Hematopoietic multipotent progenitor cell treated with erythropoietin and hydrocortisone succinate and interleukin-3 and kit ligand, for 17 days (in vitro differentiated cells): ENCODE measurements around the gene POU6F1.

ENCODE experiments used
- DNase-seq: peaks from one replicate; pipeline ENCODE4 v3.0.0-alpha.2; 2015; ENCODE audit warnings: low spot score

POU6F1 gene

DNA sequence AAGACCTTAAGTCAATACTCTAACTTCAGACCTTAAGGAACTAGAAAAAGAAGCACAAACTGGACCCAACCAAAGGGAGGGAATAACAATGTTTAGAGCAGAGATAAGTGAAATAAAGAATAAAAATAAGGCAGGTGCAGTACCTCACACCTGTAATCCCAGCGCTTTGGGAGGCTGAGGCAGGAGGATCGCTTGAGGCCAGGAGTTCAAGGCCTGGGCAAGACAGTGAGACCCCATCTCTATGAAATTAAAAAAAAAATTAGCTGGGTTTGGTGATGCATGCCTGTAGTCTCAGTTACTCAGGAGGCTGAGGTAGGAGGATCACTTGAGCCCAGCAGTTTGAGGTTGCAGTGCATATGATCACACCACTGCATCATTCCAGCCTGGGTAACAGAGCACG, 54.1 kb downstream of the POU6F1 start:
- no peak for DNase-seq

DNA sequence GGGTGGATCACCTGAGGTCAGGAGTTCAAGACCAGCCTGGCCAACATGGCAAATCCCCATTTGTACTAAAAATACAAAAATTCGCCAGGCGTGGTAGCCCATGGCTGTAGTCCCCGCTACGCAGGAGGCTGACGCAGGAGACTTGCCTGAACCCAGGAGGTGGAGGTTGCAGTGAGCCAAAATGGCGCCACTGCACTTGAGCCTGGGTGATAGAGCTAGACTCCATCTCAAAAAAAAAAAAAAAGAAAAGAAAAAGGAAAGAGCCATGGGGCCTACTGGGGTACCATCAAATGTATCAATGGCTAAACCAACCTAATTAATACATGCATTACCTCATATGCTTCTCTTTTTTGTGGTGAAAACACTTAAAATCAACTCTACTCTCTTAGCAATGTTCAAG, 55.6 kb downstream of the POU6F1 start:
- DNase-seq: no peak

DNA sequence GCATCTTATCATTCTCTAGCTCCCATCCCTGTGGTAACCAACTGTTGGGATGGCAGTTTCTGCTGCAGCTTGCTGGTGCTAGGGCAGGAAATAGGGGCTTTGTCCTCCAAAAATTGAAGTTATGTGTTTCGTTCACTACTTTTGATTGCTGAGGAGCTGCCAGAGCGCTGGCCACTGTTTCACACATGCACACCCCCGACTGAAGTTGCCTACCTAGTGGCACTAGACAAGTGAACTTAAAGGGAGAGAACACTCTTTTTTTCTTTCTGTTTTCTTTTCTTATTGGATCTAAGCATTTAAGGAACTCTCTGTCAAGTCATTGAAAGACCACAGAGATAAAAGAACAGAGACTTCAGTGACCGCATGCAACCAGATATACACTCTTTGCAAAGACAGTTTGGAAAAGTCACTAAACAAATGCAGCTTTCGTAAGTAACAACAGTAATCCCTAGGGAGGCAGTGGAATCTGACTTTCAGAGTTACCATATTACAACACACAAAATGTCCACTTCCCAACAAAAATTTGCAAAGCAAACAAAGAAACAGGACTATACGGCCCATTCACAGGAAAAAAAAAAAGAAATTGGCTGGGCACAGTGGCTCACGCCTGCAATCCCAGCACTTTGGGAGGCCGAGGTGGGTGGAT, 56.9 kb downstream of the POU6F1 start:
- no peak for DNase-seq

DNA sequence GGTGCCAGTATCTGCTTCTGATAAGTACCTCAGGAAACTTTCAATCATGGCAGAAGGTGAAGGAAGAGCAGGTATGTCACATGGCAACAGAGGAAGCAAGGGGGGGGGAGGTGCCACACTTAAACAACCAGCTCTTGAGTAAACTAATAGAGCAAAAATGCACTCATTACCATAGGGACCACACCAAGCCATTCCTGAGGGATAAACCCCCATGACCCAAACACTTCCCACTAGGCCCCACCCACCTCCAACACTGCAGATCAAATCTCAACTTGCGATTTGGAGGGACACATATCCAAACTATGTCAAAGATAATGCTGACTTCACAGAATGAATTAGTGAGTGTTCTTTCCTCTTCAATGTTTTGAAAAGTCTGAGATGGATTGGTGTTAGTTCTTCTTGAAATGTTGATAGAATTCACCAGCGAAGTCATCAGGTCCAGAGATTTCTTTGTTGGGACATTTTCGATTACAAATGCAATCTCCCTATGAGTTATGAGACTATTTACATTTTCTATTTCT, 61.6 kb downstream of the POU6F1 start:
- no peak for DNase-seq

DNA sequence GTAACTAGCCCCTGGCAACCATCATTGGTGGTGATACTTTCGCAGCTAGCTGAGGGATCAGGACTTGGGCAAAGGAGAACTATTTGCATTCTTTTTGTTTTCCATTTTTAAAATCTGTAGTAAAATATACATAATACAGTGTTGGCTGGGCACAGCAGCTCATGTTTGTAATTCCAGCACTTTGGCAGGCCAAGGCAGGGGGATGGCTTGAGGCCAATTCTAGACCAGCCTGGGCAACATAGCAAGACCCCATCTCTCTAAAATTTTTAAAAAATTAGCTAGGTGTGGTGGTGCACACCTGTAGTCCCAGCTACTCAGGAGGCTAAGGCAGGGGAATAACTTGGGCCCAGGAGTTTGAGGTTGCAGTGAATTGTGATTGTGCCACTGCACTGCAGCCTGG, 64.9 kb downstream of the POU6F1 start:
- no peak for DNase-seq

DNA sequence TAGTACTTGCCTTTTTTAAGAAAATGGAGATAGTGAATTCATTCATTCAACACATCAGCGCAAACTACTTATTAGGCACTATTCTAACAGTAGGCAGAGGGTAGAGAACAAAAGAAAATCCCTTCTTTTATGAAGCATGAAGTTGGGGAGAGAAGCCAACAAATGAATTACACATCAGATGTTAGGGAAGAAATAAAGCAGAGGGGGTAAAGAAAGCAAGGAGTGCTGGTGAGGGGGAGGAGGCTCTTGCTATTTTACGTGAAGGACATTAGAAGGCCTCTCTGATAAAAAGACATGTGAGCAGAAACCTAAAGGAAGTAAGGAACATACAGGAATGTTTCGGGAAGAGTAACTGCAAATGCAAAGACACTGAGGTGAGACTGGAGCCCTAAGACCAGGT, 67.1 kb downstream of the POU6F1 start:
- DNase-seq: no peak

DNA sequence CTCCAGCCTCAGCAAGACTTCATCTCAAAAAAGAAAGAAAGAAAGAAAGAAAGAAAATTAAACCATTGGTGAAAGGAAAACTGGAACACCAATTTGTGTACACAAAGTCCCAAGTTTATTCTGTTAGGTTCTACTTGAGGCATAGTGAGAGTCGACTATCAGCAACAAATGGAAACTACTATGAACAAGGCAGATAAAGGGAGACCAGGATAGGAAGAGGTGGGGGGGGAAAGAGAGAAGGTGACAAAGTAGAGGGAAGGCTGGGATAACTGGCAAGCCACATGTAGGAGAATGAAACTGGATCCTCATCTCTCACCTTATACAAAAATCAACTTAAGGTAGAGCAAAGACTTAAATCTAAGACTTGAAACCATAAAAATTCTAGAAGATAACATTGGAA, 70.6 kb downstream of the POU6F1 start:
- DNase-seq: no peak

DNA sequence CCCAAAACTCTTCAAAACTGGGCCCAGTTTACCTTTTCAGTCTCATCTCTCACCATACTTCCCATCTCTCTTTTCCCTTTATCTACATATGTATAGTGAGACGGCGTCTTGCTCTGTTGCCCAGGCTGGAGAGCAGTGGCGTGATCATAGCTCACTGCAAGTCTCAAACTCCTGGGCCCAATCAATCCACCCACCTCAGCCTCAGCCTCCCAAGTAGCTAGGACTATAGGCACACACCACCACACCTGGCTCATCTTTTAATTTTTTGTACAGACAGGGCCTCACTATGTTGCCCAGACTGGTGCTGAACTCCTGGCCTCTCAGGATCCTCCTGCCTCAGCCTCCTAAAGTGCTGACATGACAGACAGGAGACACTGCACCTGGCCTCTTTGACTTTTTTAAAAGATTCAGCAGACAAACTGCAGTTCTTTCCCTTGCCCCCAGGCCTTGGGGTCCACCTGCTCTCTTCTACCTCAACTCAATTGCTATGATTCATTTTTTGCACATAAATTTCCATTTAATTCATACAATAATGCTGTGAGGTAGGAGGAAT, 78.5 kb downstream of the POU6F1 start:
- DNase-seq: no peak
